Prostate gland (tissue), 2 donors: ENCODE measurements around the gene PARP8. TPM values are rescaled to one million over a fixed set of nuclear protein-coding genes. Genes with fewer than 3 reads are reported as not detected.
A peak's percentile ranks its signal among the peaks of the same experiment; 100 is the strongest.
"Not testable (repeated sequence)": the region's sequence is repeated elsewhere in the genome, so short reads cannot be mapped to it uniquely, and the experiment has no call there.

Experiments used
- DNase-seq: peaks from one replicate; pipeline ENCODE4 v3.0.0-alpha.2; 2019; ENCODE audit warnings: low spot score
- H3K27ac ChIP-seq, 2 donors: fragments of 200-600 bp; sonication (generic); 2 replicates each; pipeline ENCODE4 v1.5.1; 2017 to 2019
- H3K27me3 ChIP-seq: fragments of 200-600 bp; sonication (generic); replicated peaks from 2 replicates; pipeline ENCODE4 v1.5.1; 2019; ENCODE audit not compliant: insufficient read depth
- H3K36me3 ChIP-seq, 2 donors: fragments of 200-600 bp; sonication (generic); 1 replicate in 1 of 2; 2 replicates in 1 of 2; pipeline versions ENCODE4 v1.5.1 to v1.8.1; 2017 to 2019
- H3K4me1 ChIP-seq: fragments of 200-600 bp; sonication (generic); replicated peaks from 2 replicates; pipeline ENCODE4 v1.5.1; 2019
- H3K4me3 ChIP-seq, 2 donors: fragments of 200-600 bp; sonication (generic); 2 replicates each; pipeline ENCODE4 v1.5.1; 2017 to 2019
- H3K9me3 ChIP-seq: fragments of 200-600 bp; sonication (generic); 2 replicates; pipeline ENCODE4 v1.5.1; 2017
- CTCF ChIP-seq, 4 experiments: fragments of 200-600 bp in 2 of 4; fragments of 450-650 bp in 2 of 4; sonication (generic) in 2 of 4; IDR thresholded peaks; 1 replicate in 3 of 4; 2 replicates in 1 of 4; pipeline ENCODE4 v1.5.1; 2016 to 2019; ENCODE audit warnings: antibody characterized with exemption in 4 of 4, mild to moderate bottlenecking in 2 of 4, moderate library complexity in 2 of 4
- POLR2A ChIP-seq: fragments of 450-650 bp; IDR thresholded peaks from one replicate; pipeline ENCODE4 v1.6.1; 2016; ENCODE audit warnings: antibody characterized with exemption, mild to moderate bottlenecking
- POLR2AphosphoS5 ChIP-seq: sonication (generic); formaldehyde crosslinking; IDR thresholded peaks from one replicate; pipeline ENCODE4 v1.6.1; 2017; ENCODE audit warnings: antibody characterized with exemption
- WGBS: methylation state at CpG from one replicate; pipeline ENCODE4 v1.1.5; 2018; 5-methylcytosine and 5-hydroxymethylcytosine counted together
- intact Hi-C: fragments of 100-400 bp; cut with DNase I; formaldehyde crosslinking; loops from one replicate; pipeline ENCODE4 v1.14.2; 2022
- total RNA-seq, 2 donors: library from RNA; depleted of rRNA; stranded (reverse); fragments of >200 nt; gene quantifications; one replicate each; pipeline ENCODE4 v1.1.0, GENCODE V29; 2016

Gene PARP8
- total RNA-seq: 10 to 100 TPM; 21.8 TPM

GRCh38 chr5:50666261-50667022 lies at the start of gene PARP8:
Gene PARP8 (plus strand): TSS chr5:50666637. CDS start chr5:50667096, 459 bp downstream.
- Histone ChIP-seq H3K4me1 (no peaks in the 10 kb centered on the region), H3K36me3 (no peaks in the 10 kb centered on the region), H3K27ac (peak within 1 kb of the TSS; percentile 88 to 92), H3K9me3 (no peaks in the 10 kb centered on the region), H3K4me3 (peak within 1 kb of the TSS; percentile 79 to 95), H3K27me3 (no peaks in the 10 kb centered on the region)
- WGBS: under 1% methylated on average over 49 of the region's 66 CpGs
- DNase-seq: peak; percentile 26
- intact Hi-C loops: no loop called here
- TF ChIP-seq POLR2AphosphoS5 (no peak), POLR2A (no peak)

GRCh38 chr5:50623666-50624065 lies 42.8 kb upstream of the PARP8 start:
- Histone ChIP-seq H3K36me3 (no peaks in the 10 kb centered on the region), H3K27me3 (no peaks in the 10 kb centered on the region), H3K4me3 (no peak overlapping the region), H3K9me3 (no peaks in the 10 kb centered on the region), H3K4me1 (no peaks in the 10 kb centered on the region), H3K27ac (no peak overlapping the region)
- intact Hi-C loops: no loop called here
- DNase-seq: no peak
- WGBS: 68% methylated on average over 3 of the region's 3 CpGs
- TF ChIP-seq POLR2AphosphoS5 (no peak), POLR2A (no peak), CTCF (IDR thresholded peaks at IDR 0.05) (no peak)

GRCh38 chr5:50634866-50635265 lies 31.6 kb upstream of the PARP8 start:
- H3K27ac ChIP-seq, DNase-seq, H3K27me3 ChIP-seq, H3K4me1 ChIP-seq, H3K4me3 ChIP-seq, H3K9me3 ChIP-seq, H3K36me3 ChIP-seq, intact Hi-C loops: not testable (repeated sequence)
- WGBS: 78% methylated on average over 2 of the region's 2 CpGs

- H3K4me1 ChIP-seq, H3K27ac ChIP-seq, H3K36me3 ChIP-seq, H3K4me3 ChIP-seq, intact Hi-C loops, H3K27me3 ChIP-seq, DNase-seq, H3K9me3 ChIP-seq: not testable (repeated sequence)
- WGBS: 85% methylated on average over 2 of the region's 2 CpGs
Observed at GRCh38 chr5:50637576-50637975, 28.9 kb upstream of the PARP8 start.

GRCh38 chr5:50646591-50646990 lies 19.8 kb upstream of the PARP8 start:
- Histone ChIP-seq H3K27ac (no peak overlapping the region), H3K36me3 (no peaks in the 10 kb centered on the region), H3K4me3 (no peak overlapping the region), H3K4me1 (no peaks in the 10 kb centered on the region), H3K27me3 (no peaks in the 10 kb centered on the region), H3K9me3 (no peaks in the 10 kb centered on the region)
- DNase-seq: no peak
- intact Hi-C loops: no loop called here
- TF ChIP-seq POLR2AphosphoS5: no peak
- TF ChIP-seq POLR2A: no peak
- WGBS: 77% methylated on average over 3 of the region's 3 CpGs

GRCh38 chr5:50647726-50648125 lies 18.7 kb upstream of the PARP8 start:
- 62% methylated on average over 3 of the region's 3 CpGs for WGBS
- no peaks in the 10 kb centered on the region for H3K36me3 ChIP-seq
- no peak for DNase-seq

More at GRCh38 chr5:50647726-50648125, 18.7 kb upstream of the PARP8 start:
- no peak overlapping the region for H3K4me3 ChIP-seq
- no peak overlapping the region for H3K27ac ChIP-seq
- H3K4me1 ChIP-seq: peaks cover 3% of the 10 kb centered on the region
- H3K9me3 ChIP-seq: no peaks in the 10 kb centered on the region
- no peaks in the 10 kb centered on the region for H3K27me3 ChIP-seq
- intact Hi-C loops: no loop called here
- TF ChIP-seq POLR2A: no peak
- no peak for TF ChIP-seq CTCF (IDR thresholded peaks at IDR 0.05)
- no peak for TF ChIP-seq POLR2AphosphoS5
